Right atrium auricular region (tissue), 2 donors: ENCODE data around the gene LMNTD2. TPM values are rescaled to one million over a fixed set of nuclear protein-coding genes. Genes with fewer than 3 reads are reported as not detected.

ENCODE experiments used
- DNase-seq: peaks from one replicate; pipeline ENCODE4 v3.0.0-alpha.2; 2019; ENCODE audit warnings: low spot score
- H3K27ac ChIP-seq, 2 donors: fragments of 200-600 bp; sonication (generic); 1 replicate in 1 of 2; 2 replicates in 1 of 2; pipeline ENCODE4 v1.5.1; 2016 to 2019
- H3K27me3 ChIP-seq, 2 donors: fragments of 200-600 bp; sonication (generic); one replicate each; pipeline versions ENCODE4 v1.5.1 to v1.6.0; 2017 to 2019
- H3K36me3 ChIP-seq: fragments of 200-600 bp; sonication (generic); one replicate; pipeline ENCODE4 v1.5.1; 2016
- H3K4me1 ChIP-seq, 2 donors: fragments of 200-600 bp; sonication (generic); one replicate each; pipeline versions ENCODE4 v1.5.1 to v1.6.0; 2017 to 2019
- H3K4me3 ChIP-seq, 2 donors: fragments of 200-600 bp; sonication (generic); 1 replicate in 1 of 2; 2 replicates in 1 of 2; pipeline ENCODE4 v1.5.1; 2017 to 2019; ENCODE audit warnings: mild to moderate bottlenecking in 1 of 2, moderate library complexity in 1 of 2
- H3K9me3 ChIP-seq, 2 donors: fragments of 200-600 bp; sonication (generic); one replicate each; pipeline ENCODE4 v1.5.1; 2019
- CTCF ChIP-seq, 2 donors: fragments of 200-600 bp; sonication (generic); IDR thresholded peaks; one replicate each; pipeline ENCODE4 v1.5.1; 2019; ENCODE audit warnings: antibody characterized with exemption in 2 of 2
- total RNA-seq, 2 donors: library from RNA; depleted of rRNA; stranded (reverse); fragments of >200 nt; gene quantifications; one replicate each; pipeline ENCODE4 v1.1.0, GENCODE V29; 2016

Gene LMNTD2
- total RNA-seq, 2 donors from 2014 or later = 0.33 to 0.86 TPM

GRCh38 chr11:551131-551530 is 9.4 kb downstream of the LMNTD2 start:
- peaks cover 13 to 30% of the 10 kb centered on the region in 2 donors for H3K27me3 ChIP-seq
- no peak for TF ChIP-seq CTCF (IDR thresholded peaks at IDR 0.05)
- H3K9me3 ChIP-seq = no peaks in the 10 kb centered on the region
- H3K4me1 ChIP-seq = peaks cover 0 to 16% of the 10 kb centered on the region in 2 donors
- H3K27ac ChIP-seq = no peak overlapping the region
- no peak for DNase-seq
- H3K4me3 ChIP-seq = no peak overlapping the region
- no peaks in the 10 kb centered on the region for H3K36me3 ChIP-seq

GRCh38 chr11:550746-551085 is 9.8 kb downstream of the LMNTD2 start:
- Histone ChIP-seq H3K27ac (no peak overlapping the region), H3K36me3 (no peaks in the 10 kb centered on the region), H3K9me3 (no peaks in the 10 kb centered on the region), H3K4me3 (no peak overlapping the region), H3K27me3 (peaks cover 13 to 29% of the 10 kb centered on the region in 2 donors), H3K4me1 (peaks cover 0 to 14% of the 10 kb centered on the region in 2 donors)
- TF ChIP-seq CTCF (IDR thresholded peaks at IDR 0.05) = no peak
- DNase-seq = no peak

- H3K4me3 ChIP-seq = no peak overlapping the region
- no peaks in the 10 kb centered on the region for H3K9me3 ChIP-seq
- DNase-seq = no peak
- H3K36me3 ChIP-seq = no peaks in the 10 kb centered on the region
- H3K4me1 ChIP-seq = peaks cover 0 to 9% of the 10 kb centered on the region in 2 donors
- H3K27ac ChIP-seq = no peak overlapping the region
- no peak for TF ChIP-seq CTCF (IDR thresholded peaks at IDR 0.05)
- peaks cover 8 to 23% of the 10 kb centered on the region in 2 donors for H3K27me3 ChIP-seq
These were observed 10.4 kb downstream of the LMNTD2 start for GRCh38 chr11:550021-550745.

- H3K27me3 ChIP-seq = peaks cover 0 to 13% of the 10 kb centered on the region in 2 donors
- no peak for TF ChIP-seq CTCF (IDR thresholded peaks at IDR 0.05)
- no peak overlapping the region for H3K27ac ChIP-seq
- no peaks in the 10 kb centered on the region for H3K4me1 ChIP-seq
- H3K36me3 ChIP-seq = no peaks in the 10 kb centered on the region
- no peaks in the 10 kb centered on the region for H3K9me3 ChIP-seq
- no peak for DNase-seq
- H3K4me3 ChIP-seq = no peak overlapping the region
These were observed 11.6 kb downstream of the LMNTD2 start for GRCh38 chr11:548700-549603.

GRCh38 chr11:545171-545570 is 15.4 kb downstream of the LMNTD2 start:
- Histone ChIP-seq H3K4me1 (no peaks in the 10 kb centered on the region), H3K4me3 (no peak overlapping the region), H3K27me3 (no peaks in the 10 kb centered on the region), H3K27ac (no peak overlapping the region), H3K9me3 (no peaks in the 10 kb centered on the region), H3K36me3 (no peaks in the 10 kb centered on the region)
- TF ChIP-seq CTCF (IDR thresholded peaks at IDR 0.05) = no peak
- DNase-seq = no peak
